ENCODE data around the gene CLASP1. TPM values are rescaled to one million over a fixed set of nuclear protein-coding genes. Genes with fewer than 3 reads are reported as not detected.
A peak's percentile ranks its signal among the peaks of the same experiment; 100 is the strongest.
"Not testable (repeated sequence)": the region's sequence is repeated elsewhere in the genome, so short reads cannot be mapped to it uniquely, and the experiment has no call there.

The CLASP1 gene
- total RNA-seq, 1 experiment from 2014 or later: 40.0 TPM

GRCh38 chr2:121663434-121663833 is 14.2 kb upstream of the CLASP1 start:
- no peak for DNase-seq (ENCODE audit: extremely low read depth, low read depth)

- no peak for DNase-seq (ENCODE audit: extremely low read depth, low read depth)
Measured at GRCh38 chr2:121662656-121663055, 13.4 kb upstream of the CLASP1 start.

- DNase-seq (ENCODE audit: extremely low read depth, low read depth): no peak
Measured at GRCh38 chr2:121659933-121660332, 10.7 kb upstream of the CLASP1 start.

GRCh38 chr2:121658393-121658792 is 9.1 kb upstream of the CLASP1 start:
- DNase-seq (ENCODE audit: extremely low read depth, low read depth): not testable (repeated sequence)

GRCh38 chr2:121653035-121653434 is 3.8 kb upstream of the CLASP1 start:
- no peak for DNase-seq (ENCODE audit: extremely low read depth, low read depth)

GRCh38 chr2:121650315-121650930 is 1.2 kb upstream of the CLASP1 start:
- DNase-seq (ENCODE audit: extremely low read depth, low read depth): no peak

GRCh38 chr2:121649596-121650314 is 493 bp upstream of the CLASP1 start:
- DNase-seq (ENCODE audit: extremely low read depth, low read depth): peak; percentile 94

- no peak for DNase-seq (ENCODE audit: extremely low read depth, low read depth)
Measured at GRCh38 chr2:121648206-121649148, 785 bp downstream of the CLASP1 start.

- no peak for DNase-seq (ENCODE audit: extremely low read depth, low read depth)
Measured at GRCh38 chr2:121647396-121647795, 1.9 kb downstream of the CLASP1 start.

GRCh38 chr2:121644715-121645114 is 4.5 kb downstream of the CLASP1 start:
- no peak for DNase-seq (ENCODE audit: extremely low read depth, low read depth)

GRCh38 chr2:121643877-121644276 is 5.4 kb downstream of the CLASP1 start:
- no peak for DNase-seq (ENCODE audit: extremely low read depth, low read depth)

- DNase-seq (ENCODE audit: extremely low read depth, low read depth): no peak
Measured at GRCh38 chr2:121640380-121641316, 8.6 kb downstream of the CLASP1 start.

GRCh38 chr2:121639846-121640245 is 9.4 kb downstream of the CLASP1 start:
- not testable (repeated sequence) for DNase-seq (ENCODE audit: extremely low read depth, low read depth)

GRCh38 chr2:121638333-121638732 is 10.9 kb downstream of the CLASP1 start:
- no peak for DNase-seq (ENCODE audit: extremely low read depth, low read depth)

- no peak for DNase-seq (ENCODE audit: extremely low read depth, low read depth)
Measured at GRCh38 chr2:121635371-121635770, 13.9 kb downstream of the CLASP1 start.

GRCh38 chr2:121634354-121635307 is 14.6 kb downstream of the CLASP1 start:
- no peak for DNase-seq (ENCODE audit: extremely low read depth, low read depth)

- no peak for DNase-seq (ENCODE audit: extremely low read depth, low read depth)
Measured at GRCh38 chr2:121633463-121633862, 15.8 kb downstream of the CLASP1 start.

GRCh38 chr2:121627525-121628050 is 21.7 kb downstream of the CLASP1 start:
- DNase-seq (ENCODE audit: extremely low read depth, low read depth): no peak
